ENCODE measurements around the gene FBLN2.

GRCh38 chr3:13638927-13639326 is 90.0 kb downstream of the FBLN2 start:
- no peak for TF ChIP-seq CTCF (CRISPR knock-in tag; IDR thresholded peaks at IDR 0.05)
- no peak for TF ChIP-seq TP53 (CRISPR knock-in tag; conservative IDR thresholded peaks at IDR 0.05)
- TF ChIP-seq SCMH1 (CRISPR knock-in tag; IDR thresholded peaks at IDR 0.05; ENCODE audit: borderline replicate concordance) = no peak
- no peak for TF ChIP-seq JUN (CRISPR knock-in tag; IDR thresholded peaks at IDR 0.05)
- TF ChIP-seq RELA (CRISPR knock-in tag; IDR thresholded peaks at IDR 0.05) = no peak
- TF ChIP-seq RFX5 (IDR thresholded peaks at IDR 0.05; ENCODE audit: low read depth, low read length) = no peak
- no peak for TF ChIP-seq EP300 (IDR thresholded peaks at IDR 0.05; ENCODE audit: low read depth in 2 of 2, low read length in 2 of 2)
- TF ChIP-seq EP300 (CRISPR knock-in tag; IDR thresholded peaks at IDR 0.05; ENCODE audit: borderline replicate concordance) = no peak
- no peak for TF ChIP-seq SMAD1 (CRISPR knock-in tag; IDR thresholded peaks at IDR 0.05; ENCODE audit: borderline replicate concordance, low read depth)
- TF ChIP-seq MAZ (IDR thresholded peaks at IDR 0.05; ENCODE audit: borderline replicate concordance, low read depth, low read length) = no peak
- no peak for TF ChIP-seq MAZ (CRISPR knock-in tag; IDR thresholded peaks at IDR 0.05; ENCODE audit: low read depth)
- no peak for TF ChIP-seq FOXA3 (CRISPR knock-in tag; IDR thresholded peaks at IDR 0.05)
- TF ChIP-seq BCLAF1 (IDR thresholded peaks at IDR 0.05) = no peak
- TF ChIP-seq ZBTB49 (CRISPR knock-in tag; IDR thresholded peaks at IDR 0.05; ENCODE audit: borderline replicate concordance) = no peak
- TF ChIP-seq MAX (IDR thresholded peaks at IDR 0.05) = no peak
- no peak for TF ChIP-seq CREB1 (IDR thresholded peaks at IDR 0.05)
- TF ChIP-seq CREB1 (CRISPR knock-in tag; IDR thresholded peaks at IDR 0.05) = no peak

Data from HepG2 (cell line).